Fibroblast of lung (primary cell): Measurements from ENCODE around the gene CYP2R1. TPM values are rescaled to one million over a fixed set of nuclear protein-coding genes. Genes with fewer than 3 reads are reported as not detected.

ENCODE experiments used
- DNase-seq, 2 donors: peaks; one replicate each; pipeline versions ENCODE4 v3.0.0 to v3.0.0-alpha.2; 2010; ENCODE audit warnings: low read depth in 2 of 2
- H2AFZ ChIP-seq: 2 replicates; pipeline ENCODE4 v1.5.1; 2012; ENCODE audit warnings: low read length, control low read depth, inconsistent platforms
- H3K27ac ChIP-seq: 2 replicates; pipeline ENCODE4 v1.5.1; 2011; ENCODE audit warnings: low read length, control low read depth; ENCODE audit not compliant: insufficient read depth
- H3K27me3 ChIP-seq: 2 replicates; pipeline ENCODE4 v1.5.1; 2011; ENCODE audit warnings: mild to moderate bottlenecking, low read length; ENCODE audit not compliant: control insufficient read depth, insufficient read depth
- H3K36me3 ChIP-seq: 2 replicates; pipeline ENCODE4 v1.5.1; 2011; ENCODE audit warnings: low read length; ENCODE audit not compliant: control insufficient read depth, insufficient read depth
- H3K4me1 ChIP-seq: 2 replicates; pipeline ENCODE4 v1.5.1; 2011; ENCODE audit warnings: low read length; ENCODE audit not compliant: control insufficient read depth, insufficient read depth; ENCODE audit errors: extremely low read depth
- H3K4me2 ChIP-seq: 2 replicates; pipeline ENCODE4 v1.5.1; 2011; ENCODE audit warnings: low read length, control low read depth; ENCODE audit not compliant: insufficient read depth; ENCODE audit errors: extremely low read depth
- H3K4me3 ChIP-seq, 4 experiments: fragments of 200-600 bp in 1 of 4; sonication (generic) in 1 of 4; replicated peaks in 1 of 4; 2 replicates each; pipeline ENCODE4 v1.5.1; 2011 to 2016; ENCODE audit warnings: low read length in 4 of 4, low read depth in 3 of 4, mild to moderate bottlenecking in 3 of 4, control low read depth in 2 of 4, inconsistent platforms in 1 of 4, mixed read lengths in 1 of 4; ENCODE audit not compliant: insufficient read depth in 1 of 4; ENCODE audit errors: control extremely low read depth in 1 of 4
- H3K79me2 ChIP-seq: 2 replicates; pipeline ENCODE4 v1.5.1; 2012; ENCODE audit warnings: mild to moderate bottlenecking, low read length, inconsistent platforms; ENCODE audit not compliant: control insufficient read depth, insufficient read depth
- H3K9ac ChIP-seq: 2 replicates; pipeline ENCODE4 v1.5.1; 2011; ENCODE audit warnings: mild to moderate bottlenecking, low read length, control low read depth; ENCODE audit not compliant: insufficient read depth
- H3K9me3 ChIP-seq: 2 replicates; pipeline ENCODE4 v1.5.1; 2012; ENCODE audit warnings: low read depth, low read length; ENCODE audit not compliant: control insufficient read depth, insufficient read depth
- H4K20me1 ChIP-seq: 2 replicates; pipeline ENCODE4 v1.5.1; 2011; ENCODE audit warnings: low read length; ENCODE audit not compliant: control insufficient read depth, insufficient read depth; ENCODE audit errors: extremely low read depth
- EZH2 ChIP-seq: IDR thresholded peaks from 2 replicates; pipeline ENCODE4 v1.5.1; 2012; ENCODE audit warnings: low read length, control low read depth, mild to moderate bottlenecking; ENCODE audit errors: missing control alignments
- polyA minus RNA-seq: library from RNA; depleted of rRNA, polyadenylated mRNA; stranded (reverse); fragments of >200 nt; gene quantifications from 2 replicates; pipeline ENCODE4 v1.2.3, GENCODE V29; 2011; ENCODE audit warnings: low replicate concordance
- polyA plus RNA-seq, 2 donors: library from polyadenylated mRNA; depleted of rRNA in 1 of 2; stranded (reverse) in 1 of 2; unstranded in 1 of 2; fragments of >200 nt; gene quantifications; 2 replicates each; pipeline ENCODE4 v1.2.1, GENCODE V29; 2011 to 2012; ENCODE audit warnings: missing spikeins in 1 of 2
- total RNA-seq: library from RNA; depleted of rRNA; stranded (reverse); fragments of >200 nt; gene quantifications from 2 replicates; pipeline ENCODE4 v1.2.1, GENCODE V29; 2014
- TF ChIP-seq, protein P1 (sequence below), 2 donors: IDR thresholded peaks in 1 of 2; conservative IDR thresholded peaks in 1 of 2; 1 replicate in 1 of 2; 2 replicates in 1 of 2; pipeline ENCODE4 v1.5.1; 2011 to 2012; ENCODE audit warnings: low read length in 2 of 2, control low read depth in 1 of 2, inconsistent platforms in 1 of 2, low read depth in 1 of 2, mild to moderate bottlenecking in 1 of 2

CYP2R1 gene, protein sequence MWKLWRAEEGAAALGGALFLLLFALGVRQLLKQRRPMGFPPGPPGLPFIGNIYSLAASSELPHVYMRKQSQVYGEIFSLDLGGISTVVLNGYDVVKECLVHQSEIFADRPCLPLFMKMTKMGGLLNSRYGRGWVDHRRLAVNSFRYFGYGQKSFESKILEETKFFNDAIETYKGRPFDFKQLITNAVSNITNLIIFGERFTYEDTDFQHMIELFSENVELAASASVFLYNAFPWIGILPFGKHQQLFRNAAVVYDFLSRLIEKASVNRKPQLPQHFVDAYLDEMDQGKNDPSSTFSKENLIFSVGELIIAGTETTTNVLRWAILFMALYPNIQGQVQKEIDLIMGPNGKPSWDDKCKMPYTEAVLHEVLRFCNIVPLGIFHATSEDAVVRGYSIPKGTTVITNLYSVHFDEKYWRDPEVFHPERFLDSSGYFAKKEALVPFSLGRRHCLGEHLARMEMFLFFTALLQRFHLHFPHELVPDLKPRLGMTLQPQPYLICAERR
- total RNA-seq: 10.5 and 13.9 TPM in 2 replicates
- polyA plus RNA-seq: 3.4 and 4.2 TPM in 2 replicates
- 3.4 and 4.7 TPM in 2 replicates for polyA plus RNA-seq (2012)
- polyA minus RNA-seq: 7.7 and 8.5 TPM in 2 replicates

DNA sequence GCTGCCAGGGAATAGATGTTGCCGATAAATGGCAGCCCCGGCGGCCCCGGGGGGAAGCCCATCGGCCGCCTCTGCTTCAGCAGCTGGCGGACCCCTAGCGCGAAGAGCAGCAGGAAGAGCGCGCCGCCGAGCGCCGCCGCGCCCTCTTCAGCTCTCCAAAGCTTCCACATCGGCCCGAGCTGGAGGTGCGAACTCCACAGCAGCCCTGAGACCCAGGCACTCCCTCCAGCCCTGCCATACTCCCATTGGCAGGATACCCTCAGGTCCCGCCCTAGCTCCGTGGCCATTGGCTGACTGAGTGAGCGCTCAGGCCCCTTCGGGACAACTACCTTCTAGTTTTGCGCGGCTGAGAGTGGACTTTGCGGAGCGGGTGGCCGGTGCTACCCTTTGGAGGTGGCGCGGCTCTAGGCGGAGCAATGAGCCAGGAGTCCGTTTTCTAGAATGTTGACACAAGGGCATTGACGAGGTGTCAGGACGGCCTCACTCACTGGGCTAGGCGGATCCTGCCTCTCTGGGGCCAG is at the start of gene CYP2R1:
CYP2R1 (minus strand) TSS at position 196 of the 521 bp plus-strand sequence; CDS start at position 170, 26 bp downstream.
- Histone ChIP-seq H3K4me1 (no peaks in the 10 kb centered on the region), H3K4me2 (peak within 1 kb of the TSS; percentile 91), H3K36me3 (no peaks in the 10 kb centered on the region), H3K27ac (no peak within 1 kb of the TSS), H3K79me2 (no peaks in the 10 kb centered on the region), H3K27me3 (no peaks in the 10 kb centered on the region), H3K9ac (no peak within 1 kb of the TSS), H2AFZ (peak within 1 kb of the TSS; percentile 91), H3K4me3 (peak within 1 kb of the TSS; percentile 50 to 81 (median 70)), H3K9me3 (no peaks in the 10 kb centered on the region), H4K20me1 (no peaks in the 10 kb centered on the region)
- TF ChIP-seq EZH2: no peak
- TF ChIP-seq, protein P1, sequence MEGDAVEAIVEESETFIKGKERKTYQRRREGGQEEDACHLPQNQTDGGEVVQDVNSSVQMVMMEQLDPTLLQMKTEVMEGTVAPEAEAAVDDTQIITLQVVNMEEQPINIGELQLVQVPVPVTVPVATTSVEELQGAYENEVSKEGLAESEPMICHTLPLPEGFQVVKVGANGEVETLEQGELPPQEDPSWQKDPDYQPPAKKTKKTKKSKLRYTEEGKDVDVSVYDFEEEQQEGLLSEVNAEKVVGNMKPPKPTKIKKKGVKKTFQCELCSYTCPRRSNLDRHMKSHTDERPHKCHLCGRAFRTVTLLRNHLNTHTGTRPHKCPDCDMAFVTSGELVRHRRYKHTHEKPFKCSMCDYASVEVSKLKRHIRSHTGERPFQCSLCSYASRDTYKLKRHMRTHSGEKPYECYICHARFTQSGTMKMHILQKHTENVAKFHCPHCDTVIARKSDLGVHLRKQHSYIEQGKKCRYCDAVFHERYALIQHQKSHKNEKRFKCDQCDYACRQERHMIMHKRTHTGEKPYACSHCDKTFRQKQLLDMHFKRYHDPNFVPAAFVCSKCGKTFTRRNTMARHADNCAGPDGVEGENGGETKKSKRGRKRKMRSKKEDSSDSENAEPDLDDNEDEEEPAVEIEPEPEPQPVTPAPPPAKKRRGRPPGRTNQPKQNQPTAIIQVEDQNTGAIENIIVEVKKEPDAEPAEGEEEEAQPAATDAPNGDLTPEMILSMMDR (conservative IDR thresholded peaks at IDR 0.05 in 1 of 2, IDR thresholded peaks at IDR 0.05 in 1 of 2; ENCODE audit: low read depth in 1 of 2, low read length in 2 of 2): no peak
- peak; percentile 97 to 98 for DNase-seq

DNA sequence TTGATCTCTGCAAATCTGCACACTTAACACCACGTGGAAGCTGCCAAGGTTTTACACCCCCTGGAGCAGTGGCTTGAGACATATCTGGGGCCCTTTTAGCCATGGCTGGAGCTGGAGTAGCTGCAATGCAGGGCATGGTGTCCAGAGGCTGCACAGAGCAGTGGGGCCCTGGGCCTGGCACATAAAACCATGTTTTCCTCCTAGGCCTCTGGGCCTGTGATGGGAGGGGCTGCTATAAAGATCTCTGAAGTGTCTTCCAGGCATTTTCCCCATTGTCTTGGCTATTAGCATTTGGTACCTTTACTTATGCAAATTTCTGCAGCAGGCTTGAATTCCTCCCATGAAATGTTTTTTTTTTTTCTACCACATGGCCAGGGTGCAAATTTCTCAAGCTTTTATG is 46.9 kb upstream of the CYP2R1 start:
- H3K9ac ChIP-seq: no peak overlapping the region
- no peak overlapping the region for H2AFZ ChIP-seq
- DNase-seq: no peak
- no peak overlapping the region for H3K4me2 ChIP-seq
- H3K79me2 ChIP-seq: no peaks in the 10 kb centered on the region
- no peaks in the 10 kb centered on the region for H3K4me1 ChIP-seq
- no peaks in the 10 kb centered on the region for H3K27me3 ChIP-seq
- no peak overlapping the region for H3K27ac ChIP-seq
- no peak overlapping the region for H3K4me3 ChIP-seq
- TF ChIP-seq, protein P1 (conservative IDR thresholded peaks at IDR 0.05 in 1 of 2, IDR thresholded peaks at IDR 0.05 in 1 of 2; ENCODE audit: low read depth in 1 of 2, low read length in 2 of 2): no peak
- TF ChIP-seq EZH2: no peak
- H3K9me3 ChIP-seq: no peaks in the 10 kb centered on the region
- no peaks in the 10 kb centered on the region for H4K20me1 ChIP-seq
- no peaks in the 10 kb centered on the region for H3K36me3 ChIP-seq

DNA sequence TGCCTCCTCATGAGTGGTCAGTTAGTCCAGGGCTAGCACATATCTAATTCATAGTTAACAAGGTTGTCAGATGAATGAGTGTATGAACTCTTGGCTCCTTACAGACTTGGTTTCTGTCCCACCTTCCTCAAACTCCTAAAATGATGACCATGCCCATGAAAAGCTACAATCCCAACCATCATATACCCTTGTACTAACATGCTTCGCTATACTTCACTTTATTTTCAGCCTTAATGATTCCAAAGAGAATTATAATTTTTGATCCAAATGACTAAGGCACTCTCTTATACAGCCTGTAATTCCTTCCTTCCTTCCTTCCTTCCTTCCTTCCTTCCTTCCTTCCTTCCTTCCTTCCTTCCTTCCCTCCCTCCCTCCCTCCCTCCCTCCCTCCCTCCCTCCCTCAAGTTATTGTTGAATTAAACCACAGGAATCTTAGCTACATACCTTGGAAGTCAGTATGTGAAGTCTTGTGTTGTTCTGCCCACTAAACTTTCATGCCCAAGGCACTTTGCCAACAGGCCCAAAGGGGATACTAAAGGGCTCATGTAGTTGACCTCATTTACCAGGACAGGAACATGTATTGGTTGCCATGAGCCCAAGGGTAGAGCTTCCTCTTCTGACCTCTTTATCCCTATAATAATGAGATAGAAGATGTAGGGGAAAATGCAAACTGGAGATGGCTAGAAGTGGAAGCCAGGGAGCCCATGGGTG is 42.8 kb upstream of the CYP2R1 start:
- Histone ChIP-seq H3K27me3 (no peaks in the 10 kb centered on the region), H3K4me1 (no peaks in the 10 kb centered on the region)
- no peak for DNase-seq

More for the DNA sequence above, 42.8 kb upstream of the CYP2R1 start:
- H3K4me2 ChIP-seq: no peak overlapping the region
- H4K20me1 ChIP-seq: no peaks in the 10 kb centered on the region
- TF ChIP-seq, protein P1 (conservative IDR thresholded peaks at IDR 0.05 in 1 of 2, IDR thresholded peaks at IDR 0.05 in 1 of 2; ENCODE audit: low read depth in 1 of 2, low read length in 2 of 2): no peak
- H2AFZ ChIP-seq: no peak overlapping the region
- H3K9me3 ChIP-seq: no peaks in the 10 kb centered on the region
- no peak overlapping the region for H3K9ac ChIP-seq
- H3K27ac ChIP-seq: no peak overlapping the region
- no peaks in the 10 kb centered on the region for H3K36me3 ChIP-seq
- no peak overlapping the region for H3K4me3 ChIP-seq
- no peaks in the 10 kb centered on the region for H3K79me2 ChIP-seq
